ENCODE measurements around the gene KRT86. TPM values are rescaled to one million over a fixed set of nuclear protein-coding genes. Genes with fewer than 3 reads are reported as not detected.

The KRT86 gene
- total and polyA plus RNA-seq, 2 of the 8 experiments (the other 6 are each of a cell fraction or from before 2014, with no cell fraction given), result 0.12 TPM; not detected in 1

GRCh38 chr12:52267699-52268098, 6.7 kb upstream of the KRT86 start:
- H3K4ac ChIP-seq (replicated peaks; ENCODE audit: insufficient read length, low read depth, low read length), result no peak overlapping the region
- no peaks in the 10 kb centered on the region for H3K4me1 ChIP-seq (replicated peaks in 1 of 4; ENCODE audit: control insufficient read depth in 3 of 4, insufficient read depth in 4 of 4, low read length in 3 of 4)
- H3K9ac ChIP-seq (replicated peaks in 1 of 4; ENCODE audit: extremely low read depth in 1 of 4, low read depth in 3 of 4, low read length in 3 of 4), result no peak overlapping the region
- no peak overlapping the region for H2AK5ac ChIP-seq (ENCODE audit: low read depth, low read length)
- H4K91ac ChIP-seq (replicated peaks; ENCODE audit: insufficient read length, low read length), result no peak overlapping the region
- H3K27me3 ChIP-seq (replicated peaks in 1 of 4; ENCODE audit: control insufficient read depth in 3 of 4, extremely low read depth in 1 of 4, insufficient read depth in 3 of 4, low read length in 3 of 4), result no peaks in the 10 kb centered on the region; a peak in 1 of 7 replicates
- H2BK5ac ChIP-seq (ENCODE audit: low read depth, low read length), result no peak overlapping the region
- H3K36me3 ChIP-seq (ENCODE audit: control insufficient read depth in 2 of 4, insufficient read depth in 4 of 4, low read length in 3 of 4), result no peaks in the 10 kb centered on the region
- H3K79me2 ChIP-seq (ENCODE audit: control insufficient read depth in 1 of 2, insufficient read depth in 2 of 2, low read length in 2 of 2), result no peaks in the 10 kb centered on the region
- no peak overlapping the region for H2AFZ ChIP-seq (ENCODE audit: low read length)
- TF ChIP-seq PHF8 (conservative IDR thresholded peaks at IDR 0.05; ENCODE audit: low read depth, low read length) (no peak), KDM4A (IDR thresholded peaks at IDR 0.05; ENCODE audit: low read depth, low read length, severe bottlenecking) (no peak), JUN (IDR thresholded peaks at IDR 0.05; ENCODE audit: low read depth, low read length) (no peak), CBX5 (IDR thresholded peaks at IDR 0.05; ENCODE audit: low read depth, low read length) (no peak), POLR2AphosphoS5 (IDR thresholded peaks at IDR 0.05; ENCODE audit: low read depth, low read length) (no peak), YY1 (IDR thresholded peaks at IDR 0.05; ENCODE audit: low read depth, low read length) (no peak), BCL11A (IDR thresholded peaks at IDR 0.05; ENCODE audit: low read depth in 2 of 2, low read length in 2 of 2) (no peak)
- H3K4me3 ChIP-seq (ENCODE audit: extremely low read depth in 1 of 4, insufficient read depth in 2 of 4, low read depth in 3 of 4, low read length in 4 of 4), result no peak overlapping the region
- H3K79me1 ChIP-seq (ENCODE audit: low read depth, low read length), result no peaks in the 10 kb centered on the region
- H2BK15ac ChIP-seq (ENCODE audit: low read length), result no peak overlapping the region
- H3K9me3 ChIP-seq (ENCODE audit: insufficient read depth in 2 of 2, low read depth in 1 of 2, low read length in 1 of 2), result no peaks in the 10 kb centered on the region
- H4K5ac ChIP-seq (ENCODE audit: insufficient read length, low read depth, low read length), result no peak overlapping the region
- H4K8ac ChIP-seq (ENCODE audit: extremely low read depth, insufficient read depth, low read length), result no peak overlapping the region
- DNase-seq (ENCODE audit: low read depth in 1 of 2, low spot score in 2 of 2) (no peak), FAIRE-seq (no peak)
- no peak overlapping the region for H2BK20ac ChIP-seq (ENCODE audit: low read length)
- ChIA-PET POLR2A (ENCODE audit: partially characterized antibody) (no interaction called here), CTCF (ENCODE audit: partially characterized antibody) (interaction anchor here (0.8 to 7.0 kb wide), 8 partner anchors 9 to 48 kb away, joined by 3 to 87 read pairs (median 5); partner anchors contain the start of gene KRT86)
- H3K18ac ChIP-seq (ENCODE audit: extremely low read depth, low read length), result no peak overlapping the region
- no peak overlapping the region for H2BK12ac ChIP-seq (ENCODE audit: low read depth, low read length)
- no peak overlapping the region for H2BK120ac ChIP-seq (replicated peaks; ENCODE audit: low read depth, low read length)
- H3K14ac ChIP-seq (ENCODE audit: insufficient read length), result no peak overlapping the region
- no peak overlapping the region for H3K27ac ChIP-seq (ENCODE audit: low read depth, low read length)
- no peaks in the 10 kb centered on the region for H4K20me1 ChIP-seq (replicated peaks in 1 of 2; ENCODE audit: control insufficient read depth in 1 of 2, insufficient read depth in 2 of 2, low read length in 2 of 2)
- no peak overlapping the region for H3K56ac ChIP-seq (replicated peaks; ENCODE audit: insufficient read length, low read depth, low read length)
- no peaks in the 10 kb centered on the region for H3K23me2 ChIP-seq (ENCODE audit: low read depth, low read length)
- H3K23ac ChIP-seq (ENCODE audit: insufficient read length), result no peak overlapping the region
- WGBS, 2 experiments (ENCODE audit: extremely low coverage in 1 of 2, insufficient coverage in 1 of 2, insufficient read length in 1 of 2, insufficient replicate concordance in 2 of 2, low coverage in 1 of 2, low lambda C conversion rate in 2 of 2, missing lambda C conversion rate in 1 of 2), result 93% methylated on average over 3 of the region's 3 CpGs; no CpG with 5 or more reads in 1 of the 2 experiments
- H3K4me2 ChIP-seq (ENCODE audit: insufficient read depth in 1 of 2, low read depth in 2 of 2, low read length in 2 of 2), result no peak overlapping the region
